Measurements from ENCODE around the gene MYPN. TPM values are rescaled to one million over a fixed set of nuclear protein-coding genes. Genes with fewer than 3 reads are reported as not detected.

MYPN gene
- total RNA-seq (2022) (0.22 and 0.37 TPM in 2 replicates), Bru-seq, nascent RNA (percentile 23 among the genes with signal in this experiment), BruChase-seq, experiment 1, labeled RNA remaining after a 6-hour chase (percentile 28 among the genes with signal in this experiment), BruChase-seq, experiment 2, labeled RNA remaining after a 2-hour chase (percentile 23 among the genes with signal in this experiment)
- long read RNA-seq: 0 reads

GRCh38 chr10:68109331-68109730 lies at the start of gene MYPN:
MYPN (plus strand) TSS chr10:68109488; CDS start chr10:68121439, 11,951 bp downstream.
- H3K4me1 Mint-ChIP-seq (ENCODE audit: insufficient read depth, unreplicated experiment): peaks cover 8% of the 10 kb centered on the region
- DNase-seq (ENCODE audit: unreplicated experiment): no peak
- BruUV-seq (replicated peaks): no TSS peak
- H3K27ac Mint-ChIP-seq (ENCODE audit: low read depth, unreplicated experiment): no peak within 1 kb of the TSS
- no peaks in the 10 kb centered on the region for H3K9me3 Mint-ChIP-seq (ENCODE audit: unreplicated experiment)
- no peak within 1 kb of the TSS for H3K4me3 Mint-ChIP-seq (ENCODE audit: unreplicated experiment)
- POLR2A ChIA-PET: interaction anchor here (0.7 to 2.2 kb wide), 5 partner anchors 10 to 26 kb away, joined by 3 to 9 read pairs (median 6); no protein-coding TSS in a partner anchor
- H3K36me3 Mint-ChIP-seq (ENCODE audit: insufficient read depth, unreplicated experiment): no peaks in the 10 kb centered on the region
- H3K27me3 Mint-ChIP-seq (ENCODE audit: insufficient read depth, unreplicated experiment): no peaks in the 10 kb centered on the region
- TF ChIP-seq CTCF (IDR thresholded peaks at IDR 0.05; ENCODE audit: unreplicated experiment): no peak
- CTCF ChIA-PET: interaction anchor here (1.1 to 1.6 kb wide), 2 partner anchors 12 to 13 kb away, joined by 3 to 4 read pairs; no protein-coding TSS in a partner anchor
- intact Hi-C loops (cut with micrococcal nuclease): no loop called here

- BruUV-seq (replicated peaks): no TSS peak
- Mint-ChIP-seq H3K9me3 (ENCODE audit: unreplicated experiment) (no peaks in the 10 kb centered on the region), H3K36me3 (ENCODE audit: insufficient read depth, unreplicated experiment) (peaks cover 48% of the 10 kb centered on the region), H3K27me3 (ENCODE audit: insufficient read depth, unreplicated experiment) (no peaks in the 10 kb centered on the region), H3K27ac (ENCODE audit: low read depth, unreplicated experiment) (peak overlapping the region; percentile 37), H3K4me3 (ENCODE audit: unreplicated experiment) (no peak overlapping the region), H3K4me1 (ENCODE audit: insufficient read depth, unreplicated experiment) (peaks cover 12% of the 10 kb centered on the region)
- intact Hi-C loops (cut with micrococcal nuclease): no loop called here
- DNase-seq (ENCODE audit: unreplicated experiment): no peak
- ChIA-PET POLR2A (interaction anchor here (0.7 to 1.2 kb wide), 3 partner anchors 78 to 267 kb away, joined by 3 to 4 read pairs (median 3); no protein-coding TSS in a partner anchor), CTCF (interaction anchor here (0.7 kb wide), 1 partner anchor 90 kb away, joined by 3 read pairs; no protein-coding TSS in a partner anchor)
- no peak for TF ChIP-seq CTCF (IDR thresholded peaks at IDR 0.05; ENCODE audit: unreplicated experiment)
Measured at GRCh38 chr10:68067029-68067428, 42.3 kb upstream of the MYPN start.

- DNase-seq (ENCODE audit: unreplicated experiment): no peak
- intact Hi-C loops (cut with micrococcal nuclease): no loop called here
- no peaks in the 10 kb centered on the region for H3K9me3 Mint-ChIP-seq (ENCODE audit: unreplicated experiment)
- BruUV-seq (replicated peaks): no TSS peak
- ChIA-PET CTCF (interaction anchor here (0.7 to 0.9 kb wide), 2 partner anchors 89 to 93 kb away, joined by 3 to 4 read pairs; no protein-coding TSS in a partner anchor), POLR2A (interaction anchor here (0.7 to 1.3 kb wide), 3 partner anchors 78 to 264 kb away, joined by 3 to 4 read pairs (median 4); partner anchors contain the start of gene HNRNPH3)
- H3K27me3 Mint-ChIP-seq (ENCODE audit: insufficient read depth, unreplicated experiment): no peaks in the 10 kb centered on the region
- no peak for TF ChIP-seq CTCF (IDR thresholded peaks at IDR 0.05; ENCODE audit: unreplicated experiment)
- H3K4me1 Mint-ChIP-seq (ENCODE audit: insufficient read depth, unreplicated experiment): peaks cover 12% of the 10 kb centered on the region
- H3K36me3 Mint-ChIP-seq (ENCODE audit: insufficient read depth, unreplicated experiment): peaks cover 48% of the 10 kb centered on the region
- no peak overlapping the region for H3K4me3 Mint-ChIP-seq (ENCODE audit: unreplicated experiment)
- H3K27ac Mint-ChIP-seq (ENCODE audit: low read depth, unreplicated experiment): peak overlapping the region; percentile 37
Measured at GRCh38 chr10:68067508-68067907, 41.8 kb upstream of the MYPN start.

GRCh38 chr10:68073631-68074030 lies 35.7 kb upstream of the MYPN start:
- Mint-ChIP-seq H3K9me3 (ENCODE audit: unreplicated experiment) (no peaks in the 10 kb centered on the region), H3K36me3 (ENCODE audit: insufficient read depth, unreplicated experiment) (peaks cover 24% of the 10 kb centered on the region), H3K27ac (ENCODE audit: low read depth, unreplicated experiment) (peak overlapping the region; percentile 93), H3K27me3 (ENCODE audit: insufficient read depth, unreplicated experiment) (no peaks in the 10 kb centered on the region), H3K4me1 (ENCODE audit: insufficient read depth, unreplicated experiment) (peaks cover 12% of the 10 kb centered on the region), H3K4me3 (ENCODE audit: unreplicated experiment) (peak overlapping the region; percentile 95)
- ChIA-PET CTCF (interaction anchor here (0.7 kb wide), 1 partner anchor 45 kb away, joined by 3 read pairs; no protein-coding TSS in a partner anchor), POLR2A (interaction anchor here (0.7 to 5.8 kb wide), 10 partner anchors 10 to 260 kb away, joined by 3 to 55 read pairs (median 4); partner anchors contain the start of genes HNRNPH3 and PBLD)
- TF ChIP-seq CTCF (IDR thresholded peaks at IDR 0.05; ENCODE audit: unreplicated experiment): no peak
- intact Hi-C loops (cut with micrococcal nuclease): loop anchor here (1.0 to 5.0 kb wide), 2 partner anchors 189 to 216 kb away; partner anchors contain the start of gene SIRT1
- no peak for DNase-seq (ENCODE audit: unreplicated experiment)
- no TSS peak for BruUV-seq (replicated peaks)

Data from MCF 10A (cell line).